T-helper 17 cell (primary cell): ENCODE measurements around the gene GRAMD4. TPM values are rescaled to one million over a fixed set of nuclear protein-coding genes. Genes with fewer than 3 reads are reported as not detected.

ENCODE experiments used
- ATAC-seq: fragments of 150-1000 bp; cut with Tn5 transposase; 2 replicates; pipeline ENCODE4 v1.10.0; 2021; ENCODE audit warnings: mild to moderate bottlenecking, moderate library complexity
- DNase-seq, 3 donors: peaks; one replicate each; pipeline versions ENCODE4 v3.0.0 to v3.0.0-alpha.2; 2020 to 2021
- H3K9me3 ChIP-seq: one replicate; pipeline ENCODE4 v1.7.0; 2013; ENCODE audit warnings: low read length, mild to moderate bottlenecking; ENCODE audit not compliant: control insufficient read depth, poor library complexity, severe bottlenecking
- H3K27ac Mint-ChIP-seq: one replicate; pipeline ENCODE4 v1.8.0; 2022; ENCODE audit warnings: mild to moderate bottlenecking, moderate library complexity, mixed read lengths
- H3K27me3 Mint-ChIP-seq: one replicate; pipeline ENCODE4 v1.8.0; 2022; ENCODE audit warnings: mixed read lengths
- H3K36me3 Mint-ChIP-seq: one replicate; pipeline ENCODE4 v1.8.0; 2022; ENCODE audit warnings: low read depth, mixed read lengths
- H3K4me1 Mint-ChIP-seq: one replicate; pipeline ENCODE4 v1.8.0; 2022; ENCODE audit warnings: mild to moderate bottlenecking, mixed read lengths
- H3K4me3 Mint-ChIP-seq: one replicate; pipeline ENCODE4 v1.8.0; 2022; ENCODE audit warnings: mild to moderate bottlenecking, moderate library complexity, mixed read lengths
- total RNA-seq, 4 donors: library from RNA in 2 of 4; stranded (reverse) in 2 of 4; gene quantifications; one replicate each; pipeline ENCODE4 v1.2.3 and lab custom pipeline; 2022 to 2026

The GRAMD4 gene
- total RNA-seq, 2 donors from 2014 or later: 14.2 to 14.5 TPM

GRCh38 chr22:46677323-46678002 lies 57.3 kb downstream of the GRAMD4 start:
- H3K36me3 Mint-ChIP-seq: no peaks in the 10 kb centered on the region
- H3K27ac Mint-ChIP-seq: peak overlapping the region; percentile 45
- H3K9me3 ChIP-seq: no peaks in the 10 kb centered on the region
- H3K27me3 Mint-ChIP-seq: no peaks in the 10 kb centered on the region
- no peak for ATAC-seq
- DNase-seq: no peak
- no peak overlapping the region for H3K4me3 Mint-ChIP-seq
- H3K4me1 Mint-ChIP-seq: peaks cover 18% of the 10 kb centered on the region

GRCh38 chr22:46678003-46678657 lies 57.9 kb downstream of the GRAMD4 start:
- H3K27ac Mint-ChIP-seq: peak overlapping the region; percentile 45
- peaks cover 18% of the 10 kb centered on the region for H3K4me1 Mint-ChIP-seq
- H3K9me3 ChIP-seq: no peaks in the 10 kb centered on the region
- H3K36me3 Mint-ChIP-seq: no peaks in the 10 kb centered on the region
- DNase-seq (no peak), ATAC-seq (no peak)
- no peaks in the 10 kb centered on the region for H3K27me3 Mint-ChIP-seq
- no peak overlapping the region for H3K4me3 Mint-ChIP-seq

DNA sequence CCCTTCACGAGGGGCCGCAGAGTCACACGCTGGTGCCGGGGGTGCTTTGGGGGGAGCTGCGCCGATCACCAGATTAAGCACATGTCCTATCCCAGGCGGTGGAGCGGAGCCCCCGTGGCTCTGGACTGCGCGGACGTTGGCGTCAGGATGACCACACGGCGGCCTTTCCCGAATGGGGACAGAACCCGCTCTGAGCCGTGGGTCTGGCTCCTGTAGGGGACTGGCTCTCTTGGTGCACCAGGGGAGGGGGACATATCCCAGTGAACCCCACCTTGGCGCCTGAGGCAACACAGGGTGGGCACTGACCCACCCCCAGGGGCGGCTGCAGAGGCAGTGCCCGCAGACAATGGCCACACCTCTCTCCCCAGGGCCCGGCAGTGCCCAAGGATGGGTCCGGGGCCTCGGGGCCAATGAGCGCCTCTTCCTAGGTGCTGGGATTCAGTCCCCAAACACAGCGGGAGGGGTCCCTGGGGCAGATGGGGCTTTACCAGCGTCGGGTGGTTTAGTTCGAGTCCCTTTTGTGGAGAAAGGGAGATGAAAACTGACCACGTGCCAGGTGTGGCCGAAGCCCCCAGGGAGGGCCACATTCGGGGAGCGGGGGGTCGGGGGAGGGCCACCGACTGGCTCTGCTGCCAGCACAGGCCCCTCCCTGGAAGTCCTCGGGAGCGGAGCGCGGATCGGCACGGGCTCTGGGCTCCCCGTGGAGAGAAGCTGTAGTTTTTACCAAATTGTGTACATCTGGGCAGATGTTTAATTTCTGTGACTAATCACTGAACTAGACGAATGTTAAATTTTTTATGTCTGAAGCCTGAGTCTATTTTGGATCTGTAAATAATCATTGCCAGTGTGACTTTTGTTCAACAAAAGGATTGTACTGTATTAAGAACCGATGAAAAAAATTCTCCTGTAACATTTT lies 58.9 kb downstream of the GRAMD4 start:
- H3K27ac Mint-ChIP-seq: no peak overlapping the region
- no peaks in the 10 kb centered on the region for H3K36me3 Mint-ChIP-seq
- no peaks in the 10 kb centered on the region for H3K9me3 ChIP-seq
- DNase-seq (no peak), ATAC-seq (no peak)
- no peak overlapping the region for H3K4me3 Mint-ChIP-seq
- H3K4me1 Mint-ChIP-seq: peaks cover 13% of the 10 kb centered on the region
- no peaks in the 10 kb centered on the region for H3K27me3 Mint-ChIP-seq

GRCh38 chr22:46679706-46680269 lies 59.6 kb downstream of the GRAMD4 start:
- Mint-ChIP-seq H3K27ac (no peak overlapping the region), H3K4me1 (peaks cover 7% of the 10 kb centered on the region), H3K4me3 (no peak overlapping the region), H3K27me3 (no peaks in the 10 kb centered on the region), H3K36me3 (no peaks in the 10 kb centered on the region)
- no peaks in the 10 kb centered on the region for H3K9me3 ChIP-seq
- DNase-seq (no peak), ATAC-seq (no peak)

GRCh38 chr22:46681010-46681409 lies 60.8 kb downstream of the GRAMD4 start:
- H3K9me3 ChIP-seq: no peaks in the 10 kb centered on the region
- peak overlapping the region; percentile 56 for H3K27ac Mint-ChIP-seq
- H3K4me1 Mint-ChIP-seq: peaks cover 9% of the 10 kb centered on the region
- peak; percentile 40 for ATAC-seq
- no peak for DNase-seq
- H3K36me3 Mint-ChIP-seq: no peaks in the 10 kb centered on the region
- no peaks in the 10 kb centered on the region for H3K27me3 Mint-ChIP-seq
- no peak overlapping the region for H3K4me3 Mint-ChIP-seq

DNA sequence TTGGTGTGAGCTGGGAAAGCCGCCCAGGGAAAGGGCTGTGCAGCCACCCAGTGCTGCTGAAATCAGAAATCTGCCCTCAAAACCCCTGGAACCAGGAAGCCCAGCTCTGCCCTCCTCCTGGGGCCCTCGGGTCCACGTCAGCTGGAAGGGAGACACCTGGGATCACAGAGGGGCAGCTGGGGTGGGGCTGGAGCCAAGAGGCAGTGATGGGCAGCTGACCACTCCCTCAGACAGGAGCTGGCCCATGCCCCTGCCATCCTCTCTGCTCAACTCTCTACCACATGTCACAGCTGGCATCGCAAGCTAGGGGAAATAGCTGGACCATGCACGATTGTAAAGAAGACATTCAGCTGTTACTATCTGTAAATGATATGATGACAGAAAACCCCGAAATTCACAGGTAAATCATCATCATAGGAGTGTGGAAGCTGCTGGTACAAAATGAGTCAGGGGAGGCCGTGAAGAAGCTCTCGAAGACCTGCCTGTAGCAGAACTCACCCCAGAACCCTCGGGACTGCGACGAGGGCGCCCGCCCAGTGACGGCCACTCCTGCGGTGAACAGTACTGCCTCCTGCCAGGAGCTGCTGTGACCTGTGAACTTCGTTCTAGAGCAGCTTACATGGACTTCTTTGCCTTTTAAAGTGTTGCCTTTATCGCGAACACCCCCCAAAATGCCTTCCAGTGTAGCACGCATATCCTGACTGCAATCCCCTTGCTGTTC lies 62.0 kb downstream of the GRAMD4 start:
- Mint-ChIP-seq H3K36me3 (no peaks in the 10 kb centered on the region), H3K4me1 (peaks cover 18% of the 10 kb centered on the region), H3K27ac (peak overlapping the region; percentile 14), H3K4me3 (no peak overlapping the region), H3K27me3 (no peaks in the 10 kb centered on the region)
- no peaks in the 10 kb centered on the region for H3K9me3 ChIP-seq
- ATAC-seq (no peak), DNase-seq (no peak)

- Mint-ChIP-seq H3K27ac (peak overlapping the region; percentile 77), H3K4me3 (no peak overlapping the region), H3K36me3 (no peaks in the 10 kb centered on the region), H3K4me1 (peaks cover 24% of the 10 kb centered on the region), H3K27me3 (no peaks in the 10 kb centered on the region)
- no peaks in the 10 kb centered on the region for H3K9me3 ChIP-seq
- no peak for DNase-seq
- ATAC-seq: peak; percentile 68
Observed at GRCh38 chr22:46684706-46685105, 64.5 kb downstream of the GRAMD4 start.

- ATAC-seq (no peak), DNase-seq (no peak)
- Mint-ChIP-seq H3K4me1 (peaks cover 27% of the 10 kb centered on the region), H3K36me3 (no peaks in the 10 kb centered on the region), H3K27me3 (no peaks in the 10 kb centered on the region), H3K4me3 (peak overlapping the region; percentile 65), H3K27ac (peak overlapping the region; percentile 77)
- H3K9me3 ChIP-seq: no peaks in the 10 kb centered on the region
Observed at GRCh38 chr22:46686221-46687047, 66.2 kb downstream of the GRAMD4 start.

DNA sequence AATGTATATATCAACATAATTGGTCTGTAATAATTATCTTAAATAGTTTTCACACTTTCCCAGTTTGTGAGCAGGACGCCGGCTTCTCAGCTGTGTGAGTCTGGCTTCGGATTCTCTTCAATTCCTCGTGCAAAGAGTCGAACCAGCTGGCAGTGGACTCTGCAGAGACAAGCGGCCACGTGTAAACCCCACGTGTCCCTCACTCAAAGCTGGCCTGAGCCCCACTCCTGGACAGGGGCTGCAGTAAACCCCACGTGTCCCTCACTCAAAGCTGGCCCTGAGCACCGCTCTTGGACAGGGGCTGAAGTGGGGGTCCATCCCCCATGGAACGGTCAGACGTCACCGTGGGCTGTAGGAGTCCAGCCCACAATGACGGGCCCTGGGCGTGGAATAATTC lies 66.9 kb downstream of the GRAMD4 start:
- ATAC-seq (no peak), DNase-seq (no peak)
- H3K27ac Mint-ChIP-seq: peak overlapping the region; percentile 77
- no peak overlapping the region for H3K4me3 Mint-ChIP-seq
- H3K27me3 Mint-ChIP-seq: no peaks in the 10 kb centered on the region
- no peaks in the 10 kb centered on the region for H3K36me3 Mint-ChIP-seq
- H3K9me3 ChIP-seq: no peaks in the 10 kb centered on the region
- H3K4me1 Mint-ChIP-seq: peaks cover 27% of the 10 kb centered on the region

DNA sequence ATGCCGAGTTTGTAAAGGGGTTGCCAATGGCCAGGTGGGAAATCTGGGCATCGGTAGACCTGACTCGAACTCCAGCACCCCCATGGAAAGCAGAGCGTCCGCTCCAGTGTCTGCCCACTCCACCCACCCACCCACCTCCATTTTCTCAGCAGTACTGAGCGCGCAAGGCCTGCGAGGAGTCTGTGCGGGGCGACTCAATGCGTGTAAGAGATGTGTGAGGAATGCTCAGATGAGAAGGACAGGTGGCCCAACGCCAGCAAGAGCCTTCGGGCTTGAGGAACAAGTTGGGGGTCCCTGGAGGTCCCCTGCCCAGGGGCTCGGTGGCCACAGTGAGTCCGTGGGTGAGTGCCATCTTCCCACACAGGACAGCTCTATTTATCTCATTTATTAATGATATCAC lies 67.3 kb downstream of the GRAMD4 start:
- H3K9me3 ChIP-seq: no peaks in the 10 kb centered on the region
- H3K27me3 Mint-ChIP-seq: no peaks in the 10 kb centered on the region
- H3K36me3 Mint-ChIP-seq: no peaks in the 10 kb centered on the region
- DNase-seq: no peak
- peaks cover 27% of the 10 kb centered on the region for H3K4me1 Mint-ChIP-seq
- H3K27ac Mint-ChIP-seq: no peak overlapping the region
- ATAC-seq: no peak
- H3K4me3 Mint-ChIP-seq: no peak overlapping the region

- H3K9me3 ChIP-seq: no peaks in the 10 kb centered on the region
- no peaks in the 10 kb centered on the region for H3K36me3 Mint-ChIP-seq
- H3K4me1 Mint-ChIP-seq: peaks cover 27% of the 10 kb centered on the region
- peak overlapping the region; percentile 77 for H3K27ac Mint-ChIP-seq
- no peak overlapping the region for H3K4me3 Mint-ChIP-seq
- H3K27me3 Mint-ChIP-seq: no peaks in the 10 kb centered on the region
- no peak for DNase-seq
- no peak for ATAC-seq
Observed at GRCh38 chr22:46688949-46689348, 68.8 kb downstream of the GRAMD4 start.

GRCh38 chr22:46690146-46690545 lies 70.0 kb downstream of the GRAMD4 start:
- peaks cover 3% of the 10 kb centered on the region for H3K36me3 Mint-ChIP-seq
- H3K9me3 ChIP-seq: no peaks in the 10 kb centered on the region
- peaks cover 27% of the 10 kb centered on the region for H3K4me1 Mint-ChIP-seq
- H3K27ac Mint-ChIP-seq: no peak overlapping the region
- H3K4me3 Mint-ChIP-seq: no peak overlapping the region
- H3K27me3 Mint-ChIP-seq: no peaks in the 10 kb centered on the region
- no peak for ATAC-seq
- no peak for DNase-seq
